T-cell (primary cell): Measurements from ENCODE around the gene OR9A2. TPM values are rescaled to one million over a fixed set of nuclear protein-coding genes. Genes with fewer than 3 reads are reported as not detected.

ENCODE experiments used
- ATAC-seq, 4 experiments: fragments of 200-7000 bp in 3 of 4; fragments of 150-1000 bp in 1 of 4; cut with Tn5 transposase; replicated peaks in 1 of 4; 1 replicate in 3 of 4; 2 replicates in 1 of 4; pipeline ENCODE4 v1.10.0; 2021; ENCODE audit warnings: moderate library complexity in 3 of 4, mild to moderate bottlenecking in 2 of 4, moderate number of reproducible peaks in 1 of 4
- CTCF ChIA-PET, 2 donors: fragments of 300-600 bp; sonication (Branson Sonifier 250); formaldehyde crosslinking; loops; one replicate each; lab custom pipeline; 2022; ENCODE audit warnings: antibody characterized with exemption in 2 of 2; lab: Charles Lee
- POLR2A ChIA-PET, 2 donors: fragments of 300-600 bp; sonication (Branson Sonifier 250); formaldehyde crosslinking; loops; one replicate each; lab custom pipeline; 2022; ENCODE audit warnings: antibody characterized with exemption in 2 of 2; lab: Charles Lee
- DNase-seq, 35 experiments: peaks; one replicate each; pipeline versions ENCODE4 v3.0.0 to v3.0.0-alpha.2; 2013 to 2023
- H3K27ac ChIP-seq: one replicate; pipeline ENCODE4 v1.5.1; 2013; ENCODE audit warnings: low read length
- H3K27me3 ChIP-seq, 2 experiments: replicated peaks in 1 of 2; 1 replicate in 1 of 2; 2 replicates in 1 of 2; pipeline versions ENCODE4 v1.6.1 to v1.7.0; 2013; ENCODE audit warnings: low read length in 1 of 2, mixed read lengths in 1 of 2; ENCODE audit not compliant: control insufficient read depth in 2 of 2, insufficient read depth in 2 of 2; ENCODE audit errors: extremely low read depth in 1 of 2
- H3K36me3 ChIP-seq, 2 donors: 1 replicate in 1 of 2; 2 replicates in 1 of 2; pipeline versions ENCODE4 v1.6.1 to v1.7.0; 2013; ENCODE audit warnings: low read length in 1 of 2; ENCODE audit not compliant: control insufficient read depth in 2 of 2, insufficient read depth in 1 of 2; ENCODE audit errors: extremely low read depth in 1 of 2
- H3K4me1 ChIP-seq, 2 experiments: 1 replicate in 1 of 2; 2 replicates in 1 of 2; pipeline versions ENCODE4 v1.6.1 to v1.7.0; 2013; ENCODE audit warnings: low read length in 2 of 2, mixed read lengths in 1 of 2; ENCODE audit not compliant: insufficient read depth in 2 of 2, control insufficient read depth in 1 of 2; ENCODE audit errors: extremely low read depth in 1 of 2
- H3K4me3 ChIP-seq, 2 donors: 1 replicate in 1 of 2; 2 replicates in 1 of 2; pipeline versions ENCODE4 v1.5.1 to v1.7.0; 2013; ENCODE audit warnings: mild to moderate bottlenecking in 2 of 2, low read length in 1 of 2, moderate library complexity in 1 of 2; ENCODE audit not compliant: control insufficient read depth in 1 of 2; ENCODE audit errors: extremely low read depth in 1 of 2
- H3K9me3 ChIP-seq: 2 replicates; pipeline ENCODE4 v1.7.0; 2013
- H3K27ac Mint-ChIP-seq, 2 donors: one replicate each; pipeline ENCODE4 v1.8.0; 2020 to 2021; ENCODE audit warnings: mild to moderate bottlenecking in 2 of 2, mixed read lengths in 2 of 2
- H3K27me3 Mint-ChIP-seq, 2 donors: one replicate each; pipeline ENCODE4 v1.8.0; 2021 to 2022; ENCODE audit warnings: mixed read lengths in 2 of 2
- H3K36me3 Mint-ChIP-seq: one replicate; pipeline ENCODE4 v1.8.0; 2021; ENCODE audit warnings: mixed read lengths
- H3K4me1 Mint-ChIP-seq, 3 donors: one replicate each; pipeline ENCODE4 v1.8.0; 2020 to 2022; ENCODE audit warnings: mixed read lengths in 3 of 3, mild to moderate bottlenecking in 1 of 3
- H3K4me3 Mint-ChIP-seq, 3 donors: one replicate each; pipeline ENCODE4 v1.8.0; 2020 to 2022; ENCODE audit warnings: mild to moderate bottlenecking in 3 of 3, mixed read lengths in 3 of 3, moderate library complexity in 3 of 3
- H3K9me3 Mint-ChIP-seq, 3 donors: one replicate each; pipeline ENCODE4 v1.8.0; 2020 to 2022; ENCODE audit warnings: mixed read lengths in 3 of 3
- WGBS: methylation state at CpG from one replicate; pipeline ENCODE4 v1.1.5; 2013; ENCODE audit warnings: missing lambda C conversion rate; ENCODE audit not compliant: insufficient coverage; 5-methylcytosine and 5-hydroxymethylcytosine counted together
- total RNA-seq, 35 experiments: library from RNA in 6 of 35; stranded (reverse) in 6 of 35; fragments of 120-200 nt in 1 of 35; gene quantifications; one replicate each; pipeline versions ENCODE4 v1.2.1 to v1.2.4 and lab custom pipeline; 2013 to 2026

OR9A2 gene
- total RNA-seq, 5 donors from 2014 or later (not counting 1 experiment from before 2014, with no cell fraction given), result not detected

- H3K4me1 ChIP-seq, result no peaks in the 10 kb centered on the region
- H3K36me3 Mint-ChIP-seq, result no peaks in the 10 kb centered on the region
- no peak for ATAC-seq
- no peaks in the 10 kb centered on the region for H3K36me3 ChIP-seq
- peaks cover 0 to 7% of the 10 kb centered on the region in 2 experiments for H3K27me3 ChIP-seq
- peaks cover 0 to 9% (median 0%) of the 10 kb centered on the region in 3 donors for H3K4me1 Mint-ChIP-seq
- H3K27ac Mint-ChIP-seq, result no peak overlapping the region
- H3K27ac ChIP-seq, result no peak overlapping the region
- peaks cover 14 to 18% of the 10 kb centered on the region in 2 donors for H3K27me3 Mint-ChIP-seq
- no peak overlapping the region for H3K4me3 ChIP-seq
- H3K9me3 Mint-ChIP-seq, result peaks cover 0 to 8% (median 5%) of the 10 kb centered on the region in 3 donors
- WGBS, result no CpG with 5 or more reads among the region's 3 CpGs
- H3K9me3 ChIP-seq, result no peaks in the 10 kb centered on the region
- POLR2A ChIA-PET, result interaction anchor here in 1 of 2 donors (0.5 kb wide), 1 partner anchor 157 kb away, joined by 5 read pairs; no protein-coding TSS in a partner anchor
- CTCF ChIA-PET, result interaction anchor here in 1 of 2 donors (0.6 to 1.1 kb wide), 5 partner anchors 10 to 1660 kb away, joined by 3 to 4 read pairs (median 3); no protein-coding TSS in a partner anchor
- no peak overlapping the region for H3K4me3 Mint-ChIP-seq
- DNase-seq, result no peak
These were observed 10.9 kb downstream of the OR9A2 start for GRCh38 chr7:143015926-143016490.

DNA sequence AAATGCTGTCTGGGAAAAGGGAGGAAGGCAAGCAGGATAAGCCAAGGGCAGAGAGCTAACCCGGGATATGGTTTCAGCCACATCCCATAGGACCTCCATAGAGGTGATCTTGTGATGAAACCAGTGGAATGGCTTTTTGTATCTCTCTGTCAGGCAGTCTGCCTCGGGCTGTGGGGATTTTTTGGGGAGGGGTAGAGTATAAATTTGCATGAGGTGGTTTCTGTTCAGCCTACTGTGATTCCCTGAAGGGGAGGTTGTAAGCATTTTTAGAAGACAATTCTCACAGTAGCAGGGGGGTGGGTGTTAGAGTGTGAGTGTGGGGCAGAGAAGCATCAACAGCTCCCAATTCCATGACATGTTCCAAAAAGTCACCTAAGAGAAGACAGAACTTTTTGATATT is 11.8 kb downstream of the OR9A2 start:
- Histone ChIP-seq H3K9me3 (no peaks in the 10 kb centered on the region), H3K4me1 (no peaks in the 10 kb centered on the region), H3K27ac (no peak overlapping the region), H3K4me3 (no peak overlapping the region), H3K36me3 (no peaks in the 10 kb centered on the region), H3K27me3 (peaks cover 0 to 7% of the 10 kb centered on the region in 2 experiments)
- CTCF ChIA-PET, result interaction anchor here in 1 of 2 donors (1.0 kb wide), 1 partner anchor 9 kb away, joined by 3 read pairs; no protein-coding TSS in a partner anchor
- peaks cover 0 to 8% (median 5%) of the 10 kb centered on the region in 3 donors for H3K9me3 Mint-ChIP-seq
- H3K4me1 Mint-ChIP-seq, result peaks cover 0 to 9% (median 0%) of the 10 kb centered on the region in 3 donors
- no peaks in the 10 kb centered on the region for H3K36me3 Mint-ChIP-seq
- H3K27me3 Mint-ChIP-seq, result peaks cover 14 to 18% of the 10 kb centered on the region in 2 donors
- POLR2A ChIA-PET, result no interaction called here
- H3K4me3 Mint-ChIP-seq, result no peak overlapping the region
- no peak for DNase-seq
- 83% methylated on average over 1 of the region's 2 CpGs for WGBS
- no peak overlapping the region for H3K27ac Mint-ChIP-seq
- no peak for ATAC-seq

GRCh38 chr7:143013893-143014292 is 13.0 kb downstream of the OR9A2 start:
- no peak for ATAC-seq
- Mint-ChIP-seq H3K9me3 (peaks cover 0 to 2% (median 2%) of the 10 kb centered on the region in 3 donors), H3K27me3 (peaks cover 14 to 18% of the 10 kb centered on the region in 2 donors), H3K27ac (no peak overlapping the region), H3K36me3 (no peaks in the 10 kb centered on the region), H3K4me3 (no peak overlapping the region), H3K4me1 (peaks cover 0 to 9% (median 0%) of the 10 kb centered on the region in 3 donors)
- no CpG with 5 or more reads among the region's 5 CpGs for WGBS
- POLR2A ChIA-PET, result no interaction called here
- Histone ChIP-seq H3K27ac (no peak overlapping the region), H3K27me3 (peaks cover 0 to 7% of the 10 kb centered on the region in 2 experiments), H3K4me3 (no peak overlapping the region), H3K4me1 (no peaks in the 10 kb centered on the region), H3K9me3 (no peaks in the 10 kb centered on the region), H3K36me3 (no peaks in the 10 kb centered on the region)
- CTCF ChIA-PET, result interaction anchor here in 1 of 2 donors (1.2 to 10.2 kb wide), 2 partner anchors 11 to 202 kb away, joined by 3 to 111 read pairs; no protein-coding TSS in a partner anchor
- DNase-seq, result no peak

- Histone ChIP-seq H3K9me3 (no peaks in the 10 kb centered on the region), H3K4me1 (no peaks in the 10 kb centered on the region), H3K36me3 (no peaks in the 10 kb centered on the region), H3K27ac (no peak overlapping the region), H3K4me3 (no peak overlapping the region), H3K27me3 (peaks cover 0 to 7% of the 10 kb centered on the region in 2 experiments)
- H3K36me3 Mint-ChIP-seq, result no peaks in the 10 kb centered on the region
- ChIA-PET CTCF (interaction anchor here in 1 of 2 donors (1.2 to 10.2 kb wide), 2 partner anchors 10 to 202 kb away, joined by 3 to 111 read pairs; no protein-coding TSS in a partner anchor), POLR2A (no interaction called here)
- no peak for DNase-seq
- H3K4me1 Mint-ChIP-seq, result peaks cover 0 to 9% (median 0%) of the 10 kb centered on the region in 3 donors
- WGBS, result no CpG with 5 or more reads among the region's 1 CpG
- no peak overlapping the region for H3K4me3 Mint-ChIP-seq
- H3K27ac Mint-ChIP-seq, result no peak overlapping the region
- H3K27me3 Mint-ChIP-seq, result peaks cover 14 to 18% of the 10 kb centered on the region in 2 donors
- no peak for ATAC-seq
- H3K9me3 Mint-ChIP-seq, result no peaks in the 10 kb centered on the region
These were observed 13.5 kb downstream of the OR9A2 start for GRCh38 chr7:143013473-143013872.

DNA sequence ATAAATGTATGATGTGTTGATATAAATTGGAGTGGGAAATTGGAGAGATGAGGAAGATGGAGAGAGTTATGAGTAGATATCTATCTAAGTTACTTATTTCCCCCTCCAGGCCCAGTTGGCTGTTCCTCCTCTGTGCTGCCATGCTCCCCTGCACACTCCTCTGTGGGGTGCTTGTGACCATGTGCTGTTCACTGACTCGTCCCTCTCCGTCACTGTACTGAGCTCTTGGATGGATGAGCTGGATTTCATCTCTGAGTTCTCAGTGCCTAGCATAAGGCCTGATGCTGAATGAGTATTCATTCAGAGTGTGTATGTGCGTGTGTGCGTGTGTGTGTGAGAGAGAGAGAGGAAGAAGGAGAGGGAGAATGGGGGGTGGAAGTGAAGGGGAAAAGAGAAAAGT is 14.5 kb downstream of the OR9A2 start:
- no peak for DNase-seq
- H3K4me3 Mint-ChIP-seq, result no peak overlapping the region
- Histone ChIP-seq H3K27ac (no peak overlapping the region), H3K4me3 (no peak overlapping the region), H3K9me3 (no peaks in the 10 kb centered on the region), H3K27me3 (peaks cover 0 to 13% of the 10 kb centered on the region in 2 experiments), H3K36me3 (no peaks in the 10 kb centered on the region), H3K4me1 (no peaks in the 10 kb centered on the region)
- peaks cover 18 to 22% of the 10 kb centered on the region in 2 donors for H3K27me3 Mint-ChIP-seq
- peaks cover 0 to 13% (median 1%) of the 10 kb centered on the region in 3 donors for H3K4me1 Mint-ChIP-seq
- ChIA-PET POLR2A (no interaction called here), CTCF (interaction anchor here (0.5 to 10.2 kb wide), 4 partner anchors 13 to 550 kb away, joined by 3 to 111 read pairs (median 6); no protein-coding TSS in a partner anchor)
- 81% methylated on average over 4 of the region's 4 CpGs for WGBS
- no peak for ATAC-seq
- no peak overlapping the region for H3K27ac Mint-ChIP-seq
- H3K36me3 Mint-ChIP-seq, result no peaks in the 10 kb centered on the region
- no peaks in the 10 kb centered on the region for H3K9me3 Mint-ChIP-seq

DNA sequence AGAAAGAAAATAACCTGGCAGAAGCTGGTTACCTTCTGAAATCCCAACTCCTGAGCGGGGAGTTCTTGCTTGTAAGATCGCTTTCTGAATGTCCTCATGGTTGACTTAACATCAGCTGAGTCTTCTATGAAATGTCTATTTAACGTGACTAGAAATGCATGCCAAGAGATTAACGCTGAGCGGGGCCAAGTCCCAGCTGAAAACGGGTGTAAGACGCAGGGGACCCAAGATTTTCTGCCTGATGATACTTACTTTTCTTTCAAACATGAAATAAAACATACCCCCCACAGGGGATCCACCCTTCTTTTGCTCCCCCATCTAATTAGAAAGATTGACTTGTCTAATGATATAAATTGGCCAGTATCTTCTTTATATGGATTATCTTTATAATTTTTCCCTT is 14.9 kb downstream of the OR9A2 start:
- Histone ChIP-seq H3K27ac (no peak overlapping the region), H3K27me3 (peaks cover 0 to 14% of the 10 kb centered on the region in 2 experiments), H3K4me3 (no peak overlapping the region), H3K9me3 (no peaks in the 10 kb centered on the region), H3K36me3 (no peaks in the 10 kb centered on the region), H3K4me1 (no peaks in the 10 kb centered on the region)
- no peaks in the 10 kb centered on the region for H3K36me3 Mint-ChIP-seq
- H3K27ac Mint-ChIP-seq, result no peak overlapping the region
- DNase-seq, result no peak
- WGBS, result 90% methylated on average over 2 of the region's 7 CpGs
- H3K27me3 Mint-ChIP-seq, result peaks cover 18 to 22% of the 10 kb centered on the region in 2 donors
- H3K9me3 Mint-ChIP-seq, result no peaks in the 10 kb centered on the region
- ChIA-PET CTCF (interaction anchor here (0.5 to 10.2 kb wide), 4 partner anchors 13 to 550 kb away, joined by 3 to 111 read pairs (median 6); no protein-coding TSS in a partner anchor), POLR2A (no interaction called here)
- H3K4me1 Mint-ChIP-seq, result peaks cover 0 to 13% (median 1%) of the 10 kb centered on the region in 3 donors
- H3K4me3 Mint-ChIP-seq, result no peak overlapping the region
- no peak for ATAC-seq
